Activated T-helper 1 cell treated with anti-CD3 and anti-CD28 coated beads, Interleukin-12 subunit alpha, Interleukin-12 subunit beta, Interleukin-2, Interleukin-4 antibody, amounts not matched to agents 30 ng/mL and 10 ng/mL and 1 ng/mL, durations not matched to agents 14 hours and 24 hours and 36 hours (primary cell): ENCODE results near the gene ALDH1B1. TPM values are rescaled to one million over a fixed set of nuclear protein-coding genes. Genes with fewer than 3 reads are reported as not detected.

Experiments
- DNase-seq: peaks from one replicate; pipeline ENCODE4 v3.0.0; 2021; ENCODE audit warnings: low spot score
- H3K27ac Mint-ChIP-seq: one replicate; pipeline ENCODE4 v1.8.0; 2021; ENCODE audit warnings: mild to moderate bottlenecking, mixed read lengths
- H3K27me3 Mint-ChIP-seq: one replicate; pipeline ENCODE4 v1.8.0; 2022; ENCODE audit warnings: mild to moderate bottlenecking, moderate library complexity, mixed read lengths; ENCODE audit not compliant: insufficient read depth
- H3K36me3 Mint-ChIP-seq: one replicate; pipeline ENCODE4 v1.8.0; 2021; ENCODE audit warnings: low read depth, mixed read lengths
- H3K4me1 Mint-ChIP-seq: one replicate; pipeline ENCODE4 v1.8.0; 2021; ENCODE audit warnings: low read depth, mixed read lengths
- H3K4me3 Mint-ChIP-seq: one replicate; pipeline ENCODE4 v1.8.0; 2021; ENCODE audit warnings: mild to moderate bottlenecking, moderate library complexity, mixed read lengths
- H3K9me3 Mint-ChIP-seq: one replicate; pipeline ENCODE4 v1.8.0; 2021; ENCODE audit warnings: mixed read lengths
- intact Hi-C: fragments of 100-400 bp; cut with micrococcal nuclease; formaldehyde crosslinking; loops from one replicate; pipeline ENCODE4 v1.15.1; 2024
- total RNA-seq: library from RNA; stranded (reverse); gene quantifications from 2 replicates; pipeline ENCODE4 v1.2.3, GENCODE V29; 2022

The ALDH1B1 gene
- total RNA-seq = 31.2 and 31.4 TPM in 2 replicates

DNA sequence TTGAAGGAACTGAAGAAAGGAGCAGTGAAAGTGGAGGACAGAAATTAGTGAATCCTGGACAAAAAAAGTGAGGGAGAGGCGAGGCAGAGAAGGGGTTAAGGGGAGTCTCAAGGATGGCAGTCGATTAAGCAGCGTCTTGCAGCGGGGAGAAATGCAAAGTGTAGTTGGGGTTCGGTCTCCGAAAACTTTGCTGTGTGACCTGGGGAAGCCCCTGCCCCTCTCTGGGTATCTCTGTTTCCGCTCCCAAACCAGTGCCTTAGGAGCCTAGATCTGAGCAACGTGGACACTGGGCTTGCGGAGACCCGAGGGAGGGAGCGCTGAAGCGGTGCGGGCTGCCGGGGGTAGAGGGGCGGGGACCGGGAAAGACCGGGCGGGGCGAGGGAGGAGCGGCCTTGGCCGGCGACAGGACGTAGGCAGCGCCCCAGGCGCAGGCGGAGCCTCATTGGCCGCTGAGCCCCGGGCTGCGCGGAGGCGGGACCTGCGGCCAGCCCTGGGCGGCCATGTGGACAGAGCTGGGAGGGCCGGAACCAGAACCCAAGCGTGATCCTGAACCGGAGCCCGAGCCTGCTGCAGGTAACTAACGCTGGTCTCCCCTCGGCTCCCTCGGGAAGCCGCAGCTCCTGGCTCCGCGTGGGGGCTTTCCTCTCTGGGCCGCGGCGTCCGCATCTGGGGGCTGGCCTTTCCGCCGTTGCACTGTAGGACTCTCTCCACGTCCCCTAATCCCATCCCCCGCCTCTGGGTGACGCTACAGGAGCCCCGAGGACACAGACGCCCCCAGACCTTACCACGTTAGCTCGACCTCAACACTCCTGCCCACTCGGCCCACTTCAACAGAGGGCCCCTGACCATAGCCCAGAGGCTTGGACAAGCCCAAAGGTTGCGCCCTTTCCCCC is at the start of gene ALDH1B1:
ALDH1B1 (plus strand) TSS at position 468 of the 893 bp plus-strand sequence. CDS start 3,047 bp downstream, outside the sequence.
- H3K36me3 Mint-ChIP-seq = peaks cover 12% of the 10 kb centered on the region
- peak within 1 kb of the TSS; percentile 87 for H3K27ac Mint-ChIP-seq
- intact Hi-C loops = loop anchor here (2.0 kb wide), 2 partner anchors 324 to 488 kb away; partner anchors contain the start of genes SHB and SLC25A51
- peaks cover 15% of the 10 kb centered on the region for H3K27me3 Mint-ChIP-seq
- peak within 1 kb of the TSS; percentile 95 for H3K4me3 Mint-ChIP-seq
- DNase-seq = peak; percentile 74
- H3K9me3 Mint-ChIP-seq = no peaks in the 10 kb centered on the region
- H3K4me1 Mint-ChIP-seq = peaks cover 11% of the 10 kb centered on the region

DNA sequence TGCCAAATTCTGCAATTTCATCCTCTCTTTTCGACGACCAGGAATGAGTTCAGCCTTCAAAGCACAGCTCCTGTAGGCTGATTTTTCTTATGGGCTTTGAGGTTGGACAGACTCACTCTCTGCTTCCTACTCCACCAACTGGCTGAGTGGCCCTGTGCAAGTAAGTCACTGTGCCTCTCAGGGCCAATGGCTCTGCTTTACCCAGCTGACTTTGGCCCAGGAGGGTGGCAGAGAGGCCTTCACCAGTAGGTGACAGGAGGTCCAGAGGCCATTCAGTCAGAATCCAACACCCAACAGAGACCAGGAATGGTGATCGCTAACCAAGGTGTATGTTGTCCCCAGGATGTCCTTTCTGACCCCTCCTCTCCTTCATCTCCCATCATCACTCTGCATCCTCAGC is 49.5 kb upstream of the ALDH1B1 start:
- peaks cover 2% of the 10 kb centered on the region for H3K27me3 Mint-ChIP-seq
- intact Hi-C loops = no loop called here
- no peak for DNase-seq
- no peak overlapping the region for H3K4me3 Mint-ChIP-seq
- no peak overlapping the region for H3K27ac Mint-ChIP-seq
- no peaks in the 10 kb centered on the region for H3K36me3 Mint-ChIP-seq
- peaks cover 6% of the 10 kb centered on the region for H3K4me1 Mint-ChIP-seq
- H3K9me3 Mint-ChIP-seq = no peaks in the 10 kb centered on the region

GRCh38 chr9:38343552-38343951 is 49.0 kb upstream of the ALDH1B1 start:
- no peaks in the 10 kb centered on the region for H3K36me3 Mint-ChIP-seq
- peaks cover 6% of the 10 kb centered on the region for H3K4me1 Mint-ChIP-seq
- peaks cover 2% of the 10 kb centered on the region for H3K27me3 Mint-ChIP-seq
- no peak overlapping the region for H3K4me3 Mint-ChIP-seq
- no peaks in the 10 kb centered on the region for H3K9me3 Mint-ChIP-seq
- intact Hi-C loops = no loop called here
- no peak overlapping the region for H3K27ac Mint-ChIP-seq
- no peak for DNase-seq

DNA sequence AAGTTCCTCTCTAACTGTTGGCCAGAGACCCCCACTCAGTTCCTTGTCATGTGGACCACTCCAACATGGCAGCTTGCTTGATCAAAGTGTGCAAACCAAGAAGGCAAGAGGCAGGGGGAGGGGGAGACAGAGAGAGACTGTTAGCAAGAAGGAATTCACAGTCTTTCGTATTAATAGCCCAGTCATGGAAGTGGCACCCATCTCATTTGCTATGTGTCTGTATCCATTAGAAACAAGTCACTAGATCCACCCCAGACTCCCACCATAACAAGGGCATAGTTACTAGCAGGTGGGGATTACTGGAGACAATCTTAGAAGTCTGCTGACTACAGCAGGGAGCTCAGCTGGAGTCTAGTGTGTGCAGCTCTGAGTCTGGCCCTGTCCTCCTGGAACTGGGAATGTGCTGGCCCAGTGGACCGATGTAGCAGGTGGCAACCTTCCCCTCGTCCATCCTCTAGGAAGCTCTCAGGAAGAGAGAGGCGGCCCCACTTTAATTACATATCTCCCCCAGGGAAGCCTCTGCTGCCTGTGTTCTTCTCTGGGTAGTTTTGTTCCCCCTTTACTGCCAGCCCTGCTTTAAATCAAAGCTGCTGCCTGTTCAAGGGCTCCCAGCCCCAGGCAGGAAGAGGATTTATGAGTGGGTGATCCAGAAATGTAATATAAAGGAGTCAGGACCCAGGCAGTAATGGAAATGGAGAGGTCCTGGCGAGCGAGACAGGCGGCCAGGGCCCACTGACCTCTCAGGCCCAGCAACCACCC is 47.8 kb upstream of the ALDH1B1 start:
- DNase-seq = no peak
- Mint-ChIP-seq H3K27me3 (peaks cover 3% of the 10 kb centered on the region), H3K4me3 (no peak overlapping the region), H3K9me3 (no peaks in the 10 kb centered on the region), H3K36me3 (no peaks in the 10 kb centered on the region), H3K4me1 (no peaks in the 10 kb centered on the region), H3K27ac (no peak overlapping the region)
- intact Hi-C loops = no loop called here

DNA sequence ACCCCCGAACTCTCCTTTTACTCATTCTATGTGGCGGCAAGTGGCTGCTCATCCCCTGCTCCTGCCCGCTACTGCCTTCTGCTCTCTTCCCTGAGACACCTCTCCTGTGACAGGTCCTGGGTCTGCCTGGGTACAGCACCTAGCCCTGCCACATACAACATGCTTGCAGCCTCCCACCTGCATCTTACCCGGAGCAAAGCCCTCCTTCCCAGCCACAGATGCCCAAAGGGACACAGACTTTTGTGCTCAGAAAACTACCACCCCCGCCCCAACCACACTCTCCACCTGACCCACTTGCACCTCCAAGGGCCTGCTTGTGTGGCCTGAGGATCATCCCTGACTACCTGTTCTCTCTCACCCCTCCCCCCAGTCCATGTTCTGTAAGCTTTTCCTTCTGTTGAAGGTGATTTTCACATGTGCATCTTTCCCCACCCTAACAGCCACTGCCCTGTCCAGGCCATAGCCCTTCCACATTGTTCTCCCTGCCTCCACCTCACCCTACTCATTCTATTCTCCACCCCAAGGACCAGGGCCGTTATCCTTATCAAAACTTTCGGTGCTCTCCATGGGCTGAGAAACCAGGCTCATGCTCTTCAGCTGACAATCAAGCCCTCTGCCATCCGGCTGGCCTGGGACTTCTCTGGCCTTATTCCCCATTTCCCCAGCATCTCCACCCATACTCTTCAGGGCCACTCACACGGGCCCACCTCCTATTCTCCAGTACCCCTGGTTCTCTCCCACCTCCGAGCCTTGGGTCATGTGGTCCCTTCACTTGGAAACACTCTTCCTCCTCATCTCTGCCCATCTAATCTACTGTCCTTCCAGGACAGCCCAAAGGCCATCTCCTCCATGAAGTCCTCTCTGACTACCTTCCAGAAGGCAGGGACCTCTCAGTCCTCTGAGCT is 46.4 kb upstream of the ALDH1B1 start:
- Mint-ChIP-seq H3K27ac (no peak overlapping the region), H3K9me3 (no peaks in the 10 kb centered on the region), H3K36me3 (no peaks in the 10 kb centered on the region), H3K4me1 (no peaks in the 10 kb centered on the region), H3K4me3 (no peak overlapping the region), H3K27me3 (peaks cover 7% of the 10 kb centered on the region)
- intact Hi-C loops = no loop called here
- no peak for DNase-seq

GRCh38 chr9:38346811-38347210 is 45.7 kb upstream of the ALDH1B1 start:
- Mint-ChIP-seq H3K9me3 (no peaks in the 10 kb centered on the region), H3K4me1 (no peaks in the 10 kb centered on the region), H3K27me3 (peaks cover 7% of the 10 kb centered on the region), H3K4me3 (no peak overlapping the region), H3K27ac (no peak overlapping the region), H3K36me3 (no peaks in the 10 kb centered on the region)
- intact Hi-C loops = no loop called here
- no peak for DNase-seq

DNA sequence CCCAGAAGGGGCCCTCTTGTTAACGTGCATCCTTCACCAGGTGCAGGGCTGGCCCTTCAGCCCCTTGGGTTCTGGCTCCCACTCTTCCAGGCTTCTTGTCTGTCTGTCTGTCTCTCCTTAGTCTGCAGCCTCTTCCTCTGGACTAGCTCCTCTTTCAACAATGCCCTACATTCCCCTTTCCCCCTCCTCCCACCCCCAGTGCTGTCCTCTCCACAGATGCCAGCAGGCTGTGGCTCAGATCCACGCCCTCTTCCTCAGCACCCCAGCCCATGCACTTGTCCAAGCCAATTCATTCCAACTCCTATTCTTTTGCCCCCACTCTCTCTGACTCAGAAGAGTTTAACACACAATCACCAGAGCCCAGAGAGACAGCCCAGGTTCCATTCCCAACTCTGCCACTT is 45.2 kb upstream of the ALDH1B1 start:
- no peaks in the 10 kb centered on the region for H3K9me3 Mint-ChIP-seq
- intact Hi-C loops = no loop called here

DNA sequence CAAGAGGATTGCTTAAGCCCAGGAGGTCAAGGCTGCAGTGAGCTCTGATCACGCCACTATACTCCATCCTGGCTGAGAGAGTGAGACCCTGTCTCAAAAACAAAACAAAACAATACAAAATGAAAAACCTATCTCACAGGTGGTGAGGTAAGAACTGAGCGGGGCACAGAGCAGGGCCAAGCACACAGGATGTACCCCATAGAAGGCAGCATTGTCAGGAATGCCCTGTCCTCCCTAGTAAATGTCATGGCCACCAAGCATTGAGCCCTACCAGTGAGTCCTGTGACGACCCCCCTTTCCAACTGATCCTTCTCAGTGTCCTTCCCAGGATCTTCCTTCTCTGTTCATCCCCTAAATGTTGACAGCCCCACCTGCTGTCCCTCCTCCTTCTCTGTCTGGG is 44.6 kb upstream of the ALDH1B1 start:
- Mint-ChIP-seq H3K27ac (no peak overlapping the region), H3K4me1 (no peaks in the 10 kb centered on the region), H3K36me3 (no peaks in the 10 kb centered on the region), H3K9me3 (no peaks in the 10 kb centered on the region), H3K4me3 (no peak overlapping the region), H3K27me3 (peaks cover 7% of the 10 kb centered on the region)
- intact Hi-C loops = no loop called here
- DNase-seq = no peak

More for the DNA sequence above, 45.2 kb upstream of the ALDH1B1 start:
- DNase-seq = no peak
- Mint-ChIP-seq H3K27ac (no peak overlapping the region), H3K4me3 (no peak overlapping the region), H3K27me3 (peaks cover 7% of the 10 kb centered on the region), H3K4me1 (no peaks in the 10 kb centered on the region), H3K36me3 (no peaks in the 10 kb centered on the region)

GRCh38 chr9:38350529-38350928 is 42.0 kb upstream of the ALDH1B1 start:
- Mint-ChIP-seq H3K27me3 (peaks cover 7% of the 10 kb centered on the region), H3K4me3 (no peak overlapping the region), H3K27ac (no peak overlapping the region), H3K9me3 (no peaks in the 10 kb centered on the region), H3K4me1 (no peaks in the 10 kb centered on the region), H3K36me3 (no peaks in the 10 kb centered on the region)
- intact Hi-C loops = no loop called here
- no peak for DNase-seq

GRCh38 chr9:38352530-38353328 is 39.8 kb upstream of the ALDH1B1 start:
- intact Hi-C loops = no loop called here
- Mint-ChIP-seq H3K27me3 (peaks cover 7% of the 10 kb centered on the region), H3K27ac (no peak overlapping the region), H3K36me3 (no peaks in the 10 kb centered on the region), H3K4me1 (no peaks in the 10 kb centered on the region), H3K9me3 (no peaks in the 10 kb centered on the region), H3K4me3 (no peak overlapping the region)
- DNase-seq = no peak

GRCh38 chr9:38355115-38355514 is 37.4 kb upstream of the ALDH1B1 start:
- H3K27me3 Mint-ChIP-seq = peaks cover 1% of the 10 kb centered on the region
- DNase-seq = no peak
- no peak overlapping the region for H3K4me3 Mint-ChIP-seq
- H3K9me3 Mint-ChIP-seq = no peaks in the 10 kb centered on the region
- intact Hi-C loops = no loop called here
- no peaks in the 10 kb centered on the region for H3K4me1 Mint-ChIP-seq
- no peaks in the 10 kb centered on the region for H3K36me3 Mint-ChIP-seq
- H3K27ac Mint-ChIP-seq = no peak overlapping the region
